HG02588 (cell line): ENCODE measurements around the gene NUBPL.
"Not testable (repeated sequence)": the region's sequence is repeated elsewhere in the genome, so short reads cannot be mapped to it uniquely, and the experiment has no call there.

Experiments used
- ATAC-seq: cut with Tn5 transposase; IDR thresholded peaks from one replicate; pipeline ENCODE4 v1.9.1; 2021; ENCODE audit warnings: mild to moderate bottlenecking, moderate library complexity; ENCODE audit not compliant: unreplicated experiment

The NUBPL gene

GRCh38 chr14:31576949-31577348 is 15.7 kb downstream of the NUBPL start:
- no peak for ATAC-seq

- no peak for ATAC-seq
Measured at GRCh38 chr14:31578266-31578665, 17.1 kb downstream of the NUBPL start.

GRCh38 chr14:31578792-31579501 is 17.7 kb downstream of the NUBPL start:
- no peak for ATAC-seq

GRCh38 chr14:31580234-31580633 is 19.0 kb downstream of the NUBPL start:
- ATAC-seq = no peak

- ATAC-seq = no peak
Measured at GRCh38 chr14:31582286-31582691, 21.1 kb downstream of the NUBPL start.

- no peak for ATAC-seq
Measured at GRCh38 chr14:31582836-31583452, 21.7 kb downstream of the NUBPL start.

GRCh38 chr14:31590206-31590605 is 29.0 kb downstream of the NUBPL start:
- no peak for ATAC-seq

GRCh38 chr14:31592122-31592521 is 30.9 kb downstream of the NUBPL start:
- no peak for ATAC-seq

- no peak for ATAC-seq
Measured at GRCh38 chr14:31592631-31593030, 31.4 kb downstream of the NUBPL start.

GRCh38 chr14:31596342-31597095 is 35.3 kb downstream of the NUBPL start:
- no peak for ATAC-seq

GRCh38 chr14:31605702-31606101 is 44.5 kb downstream of the NUBPL start:
- no peak for ATAC-seq

- no peak for ATAC-seq
Measured at GRCh38 chr14:31611778-31612433, 50.7 kb downstream of the NUBPL start.

- no peak for ATAC-seq
Measured at GRCh38 chr14:31613188-31613587, 52.0 kb downstream of the NUBPL start.

- not testable (repeated sequence) for ATAC-seq
Measured at GRCh38 chr14:31618884-31619283, 57.7 kb downstream of the NUBPL start.

GRCh38 chr14:31619440-31619839 is 58.2 kb downstream of the NUBPL start:
- ATAC-seq = no peak

- not testable (repeated sequence) for ATAC-seq
Measured at GRCh38 chr14:31620898-31621297, 59.7 kb downstream of the NUBPL start.

- ATAC-seq = no peak
Measured at GRCh38 chr14:31622060-31622459, 60.9 kb downstream of the NUBPL start.

- ATAC-seq = not testable (repeated sequence)
Measured at GRCh38 chr14:31652900-31653299, 91.7 kb downstream of the NUBPL start.

GRCh38 chr14:31657917-31658316 is 96.7 kb downstream of the NUBPL start:
- no peak for ATAC-seq

GRCh38 chr14:31659278-31659677 is 98.1 kb downstream of the NUBPL start:
- ATAC-seq = no peak

GRCh38 chr14:31660191-31660590 is 99.0 kb downstream of the NUBPL start:
- no peak for ATAC-seq
